GM18909 (cell line): ENCODE data around the gene SPATA18.
"Not testable (repeated sequence)": the region's sequence is repeated elsewhere in the genome, so short reads cannot be mapped to it uniquely, and the experiment has no call there.

Source experiments
- ATAC-seq: cut with Tn5 transposase; IDR thresholded peaks from one replicate; pipeline ENCODE4 v1.9.1; 2021; ENCODE audit warnings: mild to moderate bottlenecking; ENCODE audit not compliant: unreplicated experiment, poor library complexity

SPATA18 gene

GRCh38 chr4:52049266-52049665, 1.8 kb upstream of the SPATA18 start:
- ATAC-seq = no peak

- ATAC-seq = peak; percentile 67
Observed at GRCh38 chr4:52051615-52052474, 741 bp downstream of the SPATA18 start.

DNA sequence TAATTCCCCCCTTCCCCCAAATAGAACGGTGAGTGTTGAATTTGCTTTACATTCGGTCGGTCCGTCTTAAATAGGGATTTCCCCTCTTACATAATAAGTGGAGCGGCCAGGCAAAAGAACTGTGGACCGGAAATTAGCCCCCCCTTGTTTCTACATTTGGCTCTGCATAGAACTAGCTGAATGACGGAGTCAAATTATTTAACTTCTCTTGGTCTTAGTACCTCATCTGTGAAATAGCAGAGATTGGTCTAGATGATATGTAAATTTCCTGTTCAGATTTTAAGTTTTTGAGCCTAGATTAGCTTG, 1.3 kb downstream of the SPATA18 start:
- peak; percentile 65 for ATAC-seq

DNA sequence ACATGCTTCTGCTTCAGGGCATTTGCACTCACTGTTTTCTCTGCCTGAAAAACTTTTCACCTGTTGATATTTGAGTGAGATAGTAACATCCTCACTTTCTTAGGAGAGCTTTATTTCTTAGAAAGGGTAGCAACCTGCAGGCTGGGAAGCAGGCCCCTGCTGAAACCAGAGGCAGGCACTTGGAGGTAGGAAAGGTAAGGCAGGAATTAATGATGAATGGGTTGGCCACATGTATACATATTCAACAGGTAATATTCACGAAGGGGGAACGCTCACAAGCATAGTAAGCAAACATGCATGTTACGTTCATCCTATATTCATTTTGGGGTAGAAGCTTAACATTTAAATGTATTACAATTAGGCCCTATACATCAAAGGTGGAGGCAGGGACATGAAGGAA, 3.1 kb downstream of the SPATA18 start:
- no peak for ATAC-seq

DNA sequence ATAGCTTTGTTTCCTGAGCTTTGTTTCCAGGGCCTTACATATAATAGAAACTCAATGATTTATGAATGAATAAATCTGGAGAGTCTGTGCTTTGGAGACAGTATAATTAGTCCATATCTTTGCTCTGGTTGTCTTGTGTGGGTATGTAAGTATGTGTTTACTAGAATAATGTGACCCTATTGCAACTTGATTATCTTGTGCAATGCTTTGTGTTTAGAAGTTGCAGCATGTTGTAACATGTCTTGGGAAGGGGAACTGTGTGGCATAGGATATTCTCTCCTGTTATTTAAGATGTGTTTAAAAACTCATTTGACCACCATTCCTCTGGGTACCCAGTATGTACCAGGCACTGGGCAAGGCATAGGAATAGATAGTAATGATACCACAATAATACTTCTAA, 6.1 kb downstream of the SPATA18 start:
- ATAC-seq = no peak

- ATAC-seq = no peak
Observed at GRCh38 chr4:52058275-52058674, 7.2 kb downstream of the SPATA18 start.

- ATAC-seq = no peak
Observed at GRCh38 chr4:52059372-52059771, 8.3 kb downstream of the SPATA18 start.

- no peak for ATAC-seq
Observed at GRCh38 chr4:52069571-52069970, 18.5 kb downstream of the SPATA18 start.

GRCh38 chr4:52071791-52072546, 20.9 kb downstream of the SPATA18 start:
- ATAC-seq = no peak

DNA sequence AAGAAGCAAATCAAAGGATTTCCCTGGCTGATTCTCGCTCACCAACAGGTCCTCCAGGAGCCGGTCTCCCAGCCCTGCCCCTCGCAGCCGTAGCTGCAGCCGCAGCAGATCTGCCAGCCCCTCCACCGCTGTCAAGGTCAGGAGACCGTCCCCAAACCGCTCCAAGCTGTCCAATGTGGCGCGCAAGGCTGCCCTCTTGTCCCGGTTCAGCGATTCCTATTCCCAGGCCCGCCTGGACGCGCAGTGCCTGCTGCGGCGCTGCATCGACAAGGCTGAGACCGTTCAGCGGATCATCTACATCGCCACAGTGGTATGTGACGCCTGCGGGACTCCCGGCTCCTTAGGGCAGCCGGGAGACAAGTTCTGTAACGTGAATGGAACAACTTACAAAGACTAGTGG, 25.6 kb downstream of the SPATA18 start:
- no peak for ATAC-seq

GRCh38 chr4:52079659-52080058, 28.6 kb downstream of the SPATA18 start:
- no peak for ATAC-seq

DNA sequence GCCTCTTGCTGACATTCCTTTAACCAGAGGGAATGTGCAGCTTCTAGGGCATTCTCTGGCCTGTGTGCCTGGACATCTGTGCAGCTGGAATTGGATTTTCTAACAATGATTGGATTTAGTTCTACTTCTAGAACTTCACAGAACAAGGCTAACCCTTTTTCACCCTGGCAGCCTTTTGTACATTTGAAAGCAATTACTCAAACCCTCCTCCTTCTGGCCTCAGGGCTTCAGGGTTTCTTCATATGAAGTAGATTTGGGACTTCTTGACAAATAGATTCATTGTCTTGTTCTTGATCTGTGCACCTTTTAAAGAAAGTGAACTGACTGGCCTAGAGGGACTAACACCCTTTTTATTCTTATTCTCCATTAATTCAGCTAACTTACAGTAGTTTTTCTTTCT, 30.1 kb downstream of the SPATA18 start:
- no peak for ATAC-seq

- ATAC-seq = not testable (repeated sequence)
Observed at GRCh38 chr4:52086425-52086824, 35.3 kb downstream of the SPATA18 start.

DNA sequence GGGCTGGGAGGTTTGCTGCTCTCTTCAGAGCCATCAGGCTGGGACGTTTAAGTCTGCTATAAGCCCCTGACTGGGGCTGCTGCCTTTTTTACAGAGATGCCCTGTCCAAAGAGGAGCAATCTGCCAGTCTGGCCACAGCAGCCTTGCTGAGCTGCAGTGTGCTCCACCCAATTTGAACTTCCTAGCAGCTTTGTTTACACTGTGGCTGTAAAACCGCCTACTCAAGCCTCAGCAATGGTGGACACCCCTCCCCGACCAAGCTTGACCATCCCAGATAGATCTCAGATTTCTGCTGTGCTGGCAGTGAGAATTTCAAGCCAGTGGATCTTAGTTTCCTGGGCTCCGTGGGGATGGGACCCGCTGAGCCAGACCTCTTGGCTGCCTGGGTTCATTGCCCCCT, 40.7 kb downstream of the SPATA18 start:
- no peak for ATAC-seq

DNA sequence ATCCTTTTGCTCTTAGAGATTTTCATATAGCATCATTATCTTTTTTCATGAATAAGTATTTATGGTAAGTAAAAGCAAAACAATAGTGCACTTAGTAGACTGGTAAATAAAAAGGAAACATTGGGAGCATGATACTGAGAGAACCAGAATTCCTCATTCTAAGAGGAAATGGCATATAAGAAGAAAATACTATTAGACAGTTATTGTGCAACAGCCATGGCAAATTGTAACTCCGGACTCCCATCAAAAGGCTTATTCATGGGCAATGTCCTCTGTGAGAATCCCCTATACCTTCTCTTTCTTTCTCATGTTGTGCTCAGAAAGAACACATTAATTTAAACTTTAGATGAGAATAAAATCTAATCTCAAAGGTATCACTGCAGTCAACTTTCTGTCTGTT, 42.4 kb downstream of the SPATA18 start:
- no peak for ATAC-seq

DNA sequence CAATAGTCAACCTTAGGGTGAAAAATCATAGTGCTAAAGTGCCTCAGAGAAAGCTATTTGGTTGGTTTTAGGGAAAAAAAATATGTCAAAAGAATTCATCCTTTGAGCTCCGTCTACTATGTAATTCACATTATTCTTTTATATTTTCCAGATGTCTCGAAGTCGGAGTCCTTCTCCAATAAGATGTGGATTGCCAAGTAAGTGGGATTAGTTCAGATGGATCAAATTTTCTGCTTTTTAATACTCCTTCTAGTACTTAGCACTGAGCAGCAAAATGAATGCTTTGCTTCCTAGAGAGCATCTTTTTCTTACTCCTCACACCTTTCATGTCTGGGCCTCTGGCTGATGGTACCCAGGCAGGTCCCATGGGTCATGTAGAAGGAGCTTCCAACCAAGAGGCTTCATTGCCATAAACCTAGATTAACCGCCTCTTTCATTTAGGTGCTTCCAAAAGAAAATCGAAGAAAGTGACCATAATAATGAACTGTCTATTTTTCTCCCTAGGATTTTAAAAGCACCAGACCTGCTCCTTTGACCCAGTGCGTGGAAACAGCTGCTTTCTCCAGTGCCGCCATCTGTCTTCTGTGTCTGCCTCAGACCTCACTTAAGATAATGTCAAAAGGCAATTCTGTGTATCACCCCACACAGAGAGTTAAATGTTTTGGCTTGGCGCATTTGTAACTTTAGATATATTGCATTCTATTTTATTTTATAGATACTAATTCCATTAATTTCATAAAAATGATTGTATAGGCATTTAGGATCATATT, 43.5 kb downstream of the SPATA18 start:
- ATAC-seq = no peak

- no peak for ATAC-seq
Observed at GRCh38 chr4:52095374-52095773, 44.3 kb downstream of the SPATA18 start.

DNA sequence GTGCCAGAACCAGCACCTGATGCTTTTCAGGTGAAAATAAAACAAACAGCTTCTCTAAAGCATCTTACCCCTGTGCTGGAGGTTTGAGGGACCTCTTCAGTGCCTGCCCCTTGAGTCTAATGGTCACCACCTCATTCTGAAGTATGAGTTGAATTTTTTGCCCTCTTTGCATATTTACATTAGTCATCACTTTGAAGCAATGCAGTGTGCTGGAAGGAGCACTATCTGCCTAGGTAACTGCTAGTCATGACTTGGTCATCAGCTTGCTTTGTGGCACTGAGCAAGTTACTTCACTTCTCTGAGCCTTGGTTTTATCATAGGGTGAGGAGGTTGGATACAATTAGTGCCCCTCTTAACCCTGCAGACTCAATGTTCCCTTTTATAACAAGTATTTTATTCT, 44.9 kb downstream of the SPATA18 start:
- no peak for ATAC-seq

GRCh38 chr4:52098618-52099017, 47.5 kb downstream of the SPATA18 start:
- no peak for ATAC-seq

- peak; percentile 81 for ATAC-seq
Observed at GRCh38 chr4:52099860-52100461, 48.9 kb downstream of the SPATA18 start.

- no peak for ATAC-seq
Observed at GRCh38 chr4:52102587-52102986, 51.5 kb downstream of the SPATA18 start.
